ENCODE measurements around the gene TMEM223.
"Not testable (repeated sequence)": the region's sequence is repeated elsewhere in the genome, so short reads cannot be mapped to it uniquely, and the experiment has no call there.

The TMEM223 gene

GRCh38 chr11:62799486-62799885 lies 7.7 kb upstream of the TMEM223 start:
- DNase-seq, result no peak

GRCh38 chr11:62796281-62796680 lies 4.5 kb upstream of the TMEM223 start:
- no peak for DNase-seq

GRCh38 chr11:62794201-62794775 lies 2.5 kb upstream of the TMEM223 start:
- DNase-seq, result no peak

GRCh38 chr11:62792202-62792575 lies 383 bp upstream of the TMEM223 start:
- peak; percentile 39 for DNase-seq

GRCh38 chr11:62789576-62789975 lies 2.2 kb downstream of the TMEM223 start:
- DNase-seq, result no peak

- no peak for DNase-seq
These were observed 2.8 kb downstream of the TMEM223 start for GRCh38 chr11:62788991-62789390.

- DNase-seq, result peak; percentile 95
These were observed 4.6 kb downstream of the TMEM223 start, which contains the start of gene TMEM179B for GRCh38 chr11:62787005-62787759. Gene TMEM179B, plus strand, starts transcription at chr11:62787402. Its CDS starts 30 bp downstream, at chr11:62787432.

- peak; percentile 60 for DNase-seq
These were observed 5.3 kb downstream of the TMEM223 start for GRCh38 chr11:62786318-62787004.

- DNase-seq, result no peak
These were observed 9.1 kb downstream of the TMEM223 start for GRCh38 chr11:62782753-62783152.

GRCh38 chr11:62778441-62778840 lies 13.4 kb downstream of the TMEM223 start:
- no peak for DNase-seq

GRCh38 chr11:62777389-62777788 lies 14.4 kb downstream of the TMEM223 start:
- no peak for DNase-seq

GRCh38 chr11:62775646-62776045 lies 16.2 kb downstream of the TMEM223 start:
- no peak for DNase-seq

- no peak for DNase-seq
These were observed 17.4 kb downstream of the TMEM223 start for GRCh38 chr11:62774407-62774806.

GRCh38 chr11:62771144-62772021 lies 20.4 kb downstream of the TMEM223 start, which contains the start of gene TAF6L:
Gene TAF6L, plus strand, starts transcription at chr11:62771396. Its CDS starts 4,388 bp downstream, at chr11:62775784.
- DNase-seq, result peak; percentile 95

- no peak for DNase-seq
These were observed 21.0 kb downstream of the TMEM223 start for GRCh38 chr11:62770778-62771143.

- DNase-seq, result not testable (repeated sequence)
These were observed 31.0 kb downstream of the TMEM223 start for GRCh38 chr11:62760867-62761227.

GRCh38 chr11:62757846-62758788 lies 33.7 kb downstream of the TMEM223 start:
- DNase-seq, result no peak

- no peak for DNase-seq
These were observed 36.7 kb downstream of the TMEM223 start for GRCh38 chr11:62755086-62755615.

GRCh38 chr11:62753736-62754603 lies 37.8 kb downstream of the TMEM223 start, which contains the start of gene ZBTB3:
Gene ZBTB3, minus strand, starts transcription at chr11:62754160. Its CDS starts 496 bp downstream, at chr11:62753664.
- peak; percentile 99 for DNase-seq

GRCh38 chr11:62752994-62753735 lies 38.6 kb downstream of the TMEM223 start:
- no peak for DNase-seq
